Measurements from ENCODE around the gene RPL23.
A peak's percentile ranks its signal among the peaks of the same experiment; 100 is the strongest.

RPL23 gene

DNA sequence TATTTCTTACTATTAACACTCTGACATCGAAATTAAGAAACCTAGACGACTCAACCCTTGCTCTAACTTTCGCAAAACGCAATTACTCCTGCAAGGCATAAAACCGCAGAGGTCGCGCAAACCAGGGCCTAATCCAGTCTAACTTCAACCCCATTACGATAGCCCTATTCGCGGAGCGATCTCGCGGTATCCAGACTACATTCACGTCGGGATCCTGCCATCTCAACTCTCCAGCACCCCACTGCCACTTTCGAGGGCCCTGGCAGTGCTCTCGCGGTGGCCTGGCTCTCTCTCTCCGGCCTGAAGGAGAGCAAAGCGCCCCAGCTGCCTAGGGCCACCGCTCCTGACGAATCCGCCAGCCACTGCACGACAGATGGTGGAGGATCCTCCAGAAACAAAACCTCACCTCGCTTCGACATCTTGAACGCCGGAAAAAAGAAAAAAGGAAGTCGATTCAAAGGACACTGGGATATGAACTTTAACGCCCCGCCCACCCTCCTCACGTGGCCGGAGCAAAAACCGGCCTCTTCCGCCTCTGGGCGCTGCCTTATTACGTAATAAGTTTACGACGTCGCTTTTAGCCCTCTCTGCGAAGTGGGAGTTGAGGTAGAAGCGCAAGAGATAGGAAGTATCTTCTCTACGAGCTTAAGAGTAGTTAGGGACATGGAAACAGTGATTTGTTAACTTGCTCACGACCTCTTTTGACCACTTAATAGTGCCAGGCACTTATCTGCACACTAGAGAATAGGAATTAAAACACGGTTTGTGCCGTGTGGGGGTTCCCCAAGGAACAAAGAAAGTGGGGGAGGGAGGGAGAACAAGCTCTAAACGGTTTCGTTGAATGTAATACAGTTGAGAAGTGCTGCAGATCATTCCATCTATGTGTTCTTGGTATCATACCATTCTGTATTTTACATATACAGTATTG, at the start of gene RPL23:
Gene RPL23 (minus strand): TSS at position 430 of the 928 bp plus-strand sequence. CDS start 11 bp downstream, at position 419.
- DNase-seq (ENCODE audit: low read depth) = peak; percentile 81

DNA sequence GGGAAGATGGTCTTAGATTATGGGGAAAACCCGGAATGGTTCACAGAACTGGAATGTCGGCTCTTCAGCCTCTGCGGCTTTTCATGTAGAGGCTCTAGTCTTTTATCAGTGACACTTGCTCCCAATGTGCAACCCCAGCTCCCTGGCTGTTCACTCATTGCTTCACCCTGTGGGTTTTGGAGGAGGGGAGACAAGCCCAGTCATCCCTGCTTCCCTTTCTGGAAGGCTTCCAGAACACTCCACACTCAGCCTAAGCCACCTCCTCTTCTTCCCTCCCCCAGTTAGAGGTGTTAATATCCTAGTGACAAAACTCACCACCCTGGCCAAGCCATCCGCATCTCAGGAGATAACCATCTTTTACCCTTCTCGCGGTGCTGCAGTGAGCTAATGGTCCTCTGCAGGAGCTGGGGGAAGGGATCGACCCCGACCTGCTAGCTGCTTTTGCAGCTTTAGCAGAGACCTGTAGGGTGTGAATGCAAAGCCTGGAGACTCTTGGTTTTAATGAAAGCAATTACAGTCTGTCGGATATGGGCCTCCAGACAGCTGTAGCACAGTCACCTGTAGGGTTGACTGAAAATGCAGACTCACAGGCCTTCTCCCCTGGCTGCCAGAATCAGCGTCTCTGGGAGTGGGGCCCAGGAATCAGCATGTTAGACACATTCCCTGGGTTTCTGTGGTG, 47.6 kb upstream of the RPL23 start:
- DNase-seq (ENCODE audit: low read depth) = no peak

DNA sequence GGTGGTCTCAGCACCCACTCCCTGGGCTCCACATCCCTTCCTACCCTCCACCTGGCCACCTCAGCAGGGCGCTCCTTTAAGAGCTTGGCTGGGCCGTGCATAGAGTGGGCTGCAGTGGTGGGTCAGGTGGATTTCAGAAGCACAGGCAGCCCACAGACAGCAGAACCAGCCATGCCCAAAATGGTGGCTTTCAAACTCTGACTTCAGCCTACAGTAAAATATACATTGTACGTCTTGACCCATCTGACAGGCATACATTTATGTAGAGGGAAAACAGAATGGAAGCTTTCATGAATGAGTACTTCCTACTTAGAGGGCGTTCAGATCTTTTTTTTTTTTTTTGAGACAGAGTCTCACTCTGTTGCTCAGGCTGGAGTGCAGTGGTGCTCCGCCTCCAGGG, 45.9 kb upstream of the RPL23 start:
- DNase-seq (ENCODE audit: low read depth) = no peak

DNA sequence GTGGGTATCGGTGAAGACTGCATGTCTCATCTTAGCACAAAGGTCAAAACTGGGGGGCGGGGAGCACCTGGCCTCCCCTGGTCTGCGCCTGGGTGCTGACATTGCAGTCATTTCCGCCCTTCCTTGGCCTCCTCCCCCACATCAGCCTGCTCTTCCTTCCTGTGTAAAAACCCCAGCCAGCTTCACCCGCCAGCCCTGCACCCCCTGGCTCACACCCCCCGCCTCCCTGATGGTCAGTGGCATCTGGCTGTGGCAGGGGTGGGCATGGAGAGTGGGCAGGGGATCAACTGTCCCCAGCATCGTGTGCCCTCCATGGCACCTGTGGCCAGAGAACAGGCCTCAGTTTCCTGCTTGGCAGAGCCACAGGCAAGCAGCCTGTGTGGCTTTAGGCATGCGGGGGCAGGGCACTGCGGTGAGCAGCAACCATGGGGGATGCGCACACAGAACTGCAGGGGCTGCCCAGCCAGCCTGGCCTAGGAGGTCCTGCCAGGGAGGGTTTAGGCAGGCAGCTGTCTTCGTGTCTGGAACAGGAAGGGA, 45.4 kb upstream of the RPL23 start:
- peak; percentile 82 for DNase-seq (ENCODE audit: low read depth)

DNA sequence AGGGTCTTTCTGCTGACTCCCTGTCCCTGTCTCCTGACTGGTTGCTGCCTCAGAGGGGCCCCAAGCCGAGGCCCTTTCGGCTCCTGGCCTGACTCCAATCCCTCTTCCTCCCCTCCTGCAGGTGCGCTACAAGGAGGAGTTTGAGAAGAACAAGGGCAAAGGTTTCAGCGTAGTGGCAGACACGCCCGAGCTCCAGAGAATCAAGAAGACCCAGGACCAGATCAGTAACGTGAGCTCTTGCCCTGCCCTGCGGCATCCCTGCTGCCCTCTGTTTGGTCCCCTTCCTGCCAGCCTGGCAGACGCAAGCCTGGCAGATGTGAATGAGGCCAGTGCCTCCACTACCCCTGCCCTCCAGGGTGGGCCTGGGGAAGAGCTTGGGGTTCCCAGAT, 44.8 kb upstream of the RPL23 start:
- DNase-seq (ENCODE audit: low read depth) = no peak

- DNase-seq (ENCODE audit: low read depth) = no peak
Observed at GRCh38 chr17:38897671-38898290, 44.3 kb upstream of the RPL23 start.

DNA sequence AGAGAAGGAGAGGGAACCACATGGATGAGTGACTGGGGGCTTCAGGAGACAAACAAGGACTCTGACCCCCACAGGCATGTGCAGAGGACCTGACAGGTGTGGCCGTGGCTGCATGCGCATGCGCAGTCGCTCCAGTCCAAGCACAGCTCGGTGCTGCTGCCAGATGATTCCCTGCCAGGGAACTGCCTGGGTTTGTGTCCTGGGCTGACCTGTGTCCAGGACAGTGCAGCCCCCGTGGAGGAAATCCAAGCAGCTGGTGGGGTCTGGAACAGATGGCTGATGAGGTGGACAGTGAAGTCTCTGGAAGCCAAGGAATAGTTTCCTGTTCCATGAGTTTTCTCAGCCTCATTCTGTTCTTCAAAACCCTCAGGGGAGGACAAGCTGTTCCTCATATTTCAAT, 43.7 kb upstream of the RPL23 start:
- DNase-seq (ENCODE audit: low read depth) = no peak

GRCh38 chr17:38896346-38896954, 42.9 kb upstream of the RPL23 start:
- no peak for DNase-seq (ENCODE audit: low read depth)

GRCh38 chr17:38894276-38894675, 40.8 kb upstream of the RPL23 start:
- DNase-seq (ENCODE audit: low read depth) = no peak

DNA sequence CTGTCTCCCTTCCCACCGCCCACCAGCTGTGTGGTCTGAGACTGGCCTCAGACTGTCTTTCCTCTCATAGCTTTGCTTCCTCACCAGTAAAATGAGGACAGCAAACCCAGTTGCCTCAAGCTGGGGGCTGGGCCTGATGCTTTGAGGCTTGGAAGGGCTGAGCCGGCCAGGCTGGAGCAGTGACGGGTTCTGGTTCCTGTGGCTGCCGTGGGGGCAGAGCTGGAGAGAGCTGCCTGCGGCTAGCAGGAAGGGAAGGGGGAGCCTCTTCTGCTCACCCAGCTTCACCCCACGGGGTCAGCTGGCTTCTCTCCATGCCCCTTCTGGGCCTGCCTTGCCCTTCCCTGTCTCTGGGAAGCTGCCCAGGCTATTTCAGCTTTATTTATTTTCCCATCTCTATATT, 40.1 kb upstream of the RPL23 start:
- peak; percentile 31 for DNase-seq (ENCODE audit: low read depth)

DNA sequence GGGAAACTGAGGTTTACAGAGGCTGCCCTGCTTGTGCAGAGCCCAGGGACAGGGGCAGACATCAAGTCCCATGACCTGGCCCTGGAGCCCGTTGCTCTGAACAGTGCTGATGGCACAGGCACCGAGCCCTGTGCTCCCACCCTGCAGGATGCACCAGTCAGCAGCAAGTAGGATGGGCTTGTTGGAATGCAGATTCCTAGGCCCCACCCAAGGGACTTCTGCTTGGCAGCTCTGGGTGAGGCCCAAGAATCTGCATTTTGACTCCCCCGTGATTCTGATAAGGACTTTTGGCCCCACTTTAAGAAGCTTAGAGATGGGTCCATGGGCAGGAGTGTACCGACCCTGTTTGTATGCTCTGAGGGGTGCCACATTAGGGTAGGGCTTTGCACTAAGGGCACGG, 39.6 kb upstream of the RPL23 start:
- DNase-seq (ENCODE audit: low read depth) = no peak

DNA sequence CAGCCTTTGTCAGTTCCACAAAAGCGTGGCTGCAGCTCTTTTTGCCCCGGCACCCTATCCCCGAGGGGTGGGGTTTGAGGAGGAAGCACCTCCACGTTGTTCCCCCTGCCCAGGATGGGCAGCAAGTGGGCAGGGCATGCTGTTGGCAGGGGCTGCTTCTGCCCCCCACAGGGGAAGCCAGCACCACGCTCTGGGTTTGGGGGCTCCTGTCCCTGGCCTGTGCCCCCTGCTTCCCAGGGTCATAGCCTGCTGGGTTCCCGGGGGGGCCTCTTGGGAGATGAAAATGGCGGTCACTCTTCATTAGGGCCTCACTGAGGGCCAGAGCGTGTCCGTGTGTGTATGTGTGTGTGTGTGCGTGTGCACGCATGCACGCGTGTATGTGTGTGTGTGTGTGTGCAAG, 39.1 kb upstream of the RPL23 start:
- no peak for DNase-seq (ENCODE audit: low read depth)

- DNase-seq (ENCODE audit: low read depth) = no peak
Observed at GRCh38 chr17:38892083-38892482, 38.6 kb upstream of the RPL23 start.

DNA sequence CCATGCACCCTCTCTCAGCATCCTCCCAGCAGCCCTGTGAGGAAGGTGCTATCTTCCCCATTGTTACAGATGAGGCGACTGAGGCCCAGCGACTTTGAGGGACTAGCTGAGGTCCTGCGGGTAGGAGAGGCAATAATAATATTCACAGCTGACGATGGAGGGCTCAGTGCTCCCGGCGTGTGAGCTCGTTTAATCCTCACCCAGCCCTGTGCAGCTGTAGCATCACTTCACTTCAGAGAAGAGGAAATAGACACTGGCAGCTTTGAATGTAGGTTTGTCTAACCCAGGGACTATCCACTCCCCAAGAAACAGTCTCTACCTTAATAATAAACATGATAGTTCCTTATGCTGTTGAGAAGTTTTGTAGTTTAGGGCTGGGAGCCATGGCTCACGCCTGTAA, 37.9 kb upstream of the RPL23 start:
- DNase-seq (ENCODE audit: low read depth) = no peak

DNA sequence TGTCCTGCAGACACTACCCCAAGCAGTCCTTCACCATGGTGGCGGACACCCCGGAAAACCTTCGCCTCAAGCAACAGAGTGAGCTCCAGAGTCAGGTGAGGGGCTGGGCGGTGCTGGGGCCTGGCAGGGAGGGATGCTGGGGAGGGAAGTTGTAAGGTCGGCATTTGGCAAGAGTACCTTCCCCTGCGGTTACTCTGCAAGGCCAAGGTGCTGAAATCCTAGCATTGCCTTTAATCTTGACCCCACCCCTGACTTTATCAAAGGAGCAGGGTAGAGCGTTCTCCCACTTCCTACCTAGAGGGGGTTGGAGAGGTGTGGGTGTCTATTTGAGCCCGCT, 36.9 kb upstream of the RPL23 start:
- DNase-seq (ENCODE audit: low read depth) = no peak

- DNase-seq (ENCODE audit: low read depth) = no peak
Observed at GRCh38 chr17:38889745-38890409, 36.4 kb upstream of the RPL23 start.

- DNase-seq (ENCODE audit: low read depth) = no peak
Observed at GRCh38 chr17:38888842-38889241, 35.3 kb upstream of the RPL23 start.

GRCh38 chr17:38886643-38887010, 33.1 kb upstream of the RPL23 start:
- no peak for DNase-seq (ENCODE audit: low read depth)

- DNase-seq (ENCODE audit: low read depth) = no peak
Observed at GRCh38 chr17:38885728-38886642, 32.5 kb upstream of the RPL23 start.

DNA sequence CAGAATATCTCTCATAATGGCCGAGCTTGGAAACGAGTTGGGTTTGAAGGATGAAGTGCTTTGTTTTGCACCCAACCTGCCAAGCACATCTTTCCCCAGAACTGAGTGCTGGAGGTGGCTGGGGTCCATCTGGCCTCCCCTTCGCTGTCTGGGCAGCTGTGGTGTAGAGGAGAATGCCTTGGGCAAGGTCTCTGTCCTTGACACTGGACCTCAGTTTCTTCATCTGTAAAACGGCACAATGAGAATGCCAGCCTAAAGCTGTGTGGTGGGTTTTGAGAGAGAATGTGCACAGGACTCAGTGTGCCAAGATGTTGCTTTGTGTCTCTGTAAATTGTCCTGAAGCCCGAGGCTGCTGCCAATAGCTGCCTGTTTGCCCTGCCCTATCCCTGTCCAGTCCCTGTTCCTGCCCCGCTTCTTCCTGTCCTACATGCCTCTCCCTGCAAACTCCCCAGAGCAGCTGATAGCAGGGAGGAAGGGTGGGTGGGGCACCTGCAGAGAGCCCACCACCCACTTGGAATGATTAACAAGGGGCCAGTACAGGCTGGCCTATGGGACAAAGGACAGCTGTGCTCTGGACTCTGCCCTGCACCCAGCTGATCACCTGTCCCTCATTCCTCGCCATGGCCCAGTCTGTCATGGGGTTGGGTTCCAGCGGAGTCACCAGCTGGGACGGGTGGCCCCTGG, 31.7 kb upstream of the RPL23 start:
- no peak for DNase-seq (ENCODE audit: low read depth)

Data from stimulated activated CD8-positive, alpha-beta memory T cell treated with anti-CD3 and anti-CD28 coated beads, Interleukin-12 subunit alpha, Interleukin-12 subunit beta, amount 100 ng/mL, for 4 hours (primary cell).